ENCODE data around the gene LPXN.
A peak's percentile ranks its signal among the peaks of the same experiment; 100 is the strongest.

LPXN gene

DNA sequence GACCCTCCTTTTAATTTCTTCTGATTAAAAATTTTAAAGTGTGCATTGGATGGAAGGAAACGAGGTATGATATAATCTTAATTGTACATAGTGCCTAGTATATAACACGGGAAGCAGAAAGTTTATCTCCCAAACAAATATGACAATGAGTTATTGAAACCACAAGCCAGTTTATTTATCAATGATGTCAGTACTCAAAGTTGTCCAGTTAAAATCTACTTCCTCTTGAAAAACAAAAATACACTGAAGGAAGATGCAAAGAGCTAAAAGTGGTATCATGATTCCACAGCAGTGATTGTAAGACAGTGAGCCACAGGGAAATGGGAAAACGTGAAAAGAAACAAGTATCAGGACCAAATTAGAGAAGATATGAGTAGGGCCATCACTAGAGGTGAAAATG lies 48.9 kb downstream of the LPXN start:
- DNase-seq (ENCODE audit: low spot score): no peak
- H3K4me1 ChIP-seq (ENCODE audit: insufficient read depth, poor library complexity, severe bottlenecking): no peaks in the 10 kb centered on the region
- H3K36me3 ChIP-seq (ENCODE audit: low read depth): no peaks in the 10 kb centered on the region
- no peak overlapping the region for H3K27ac ChIP-seq (ENCODE audit: poor library complexity, severe bottlenecking)
- no peaks in the 10 kb centered on the region for H3K9me3 ChIP-seq (ENCODE audit: severe bottlenecking)
- ATAC-seq (ENCODE audit: low read depth): no peak
- H3K27me3 ChIP-seq (ENCODE audit: insufficient read depth, poor library complexity, severe bottlenecking): no peaks in the 10 kb centered on the region
- no peak overlapping the region for H3K4me3 ChIP-seq (ENCODE audit: severe bottlenecking)
- TF ChIP-seq CTCF (IDR thresholded peaks at IDR 0.05; ENCODE audit: poor library complexity, severe bottlenecking): no peak

GRCh38 chr11:58525037-58525614 lies 50.5 kb downstream of the LPXN start:
- no peak for DNase-seq (ENCODE audit: low spot score)
- Histone ChIP-seq H3K27ac (ENCODE audit: poor library complexity, severe bottlenecking) (no peak overlapping the region), H3K36me3 (ENCODE audit: low read depth) (no peaks in the 10 kb centered on the region), H3K4me3 (ENCODE audit: severe bottlenecking) (no peak overlapping the region), H3K9me3 (ENCODE audit: severe bottlenecking) (no peaks in the 10 kb centered on the region), H3K4me1 (ENCODE audit: insufficient read depth, poor library complexity, severe bottlenecking) (no peaks in the 10 kb centered on the region), H3K27me3 (ENCODE audit: insufficient read depth, poor library complexity, severe bottlenecking) (no peaks in the 10 kb centered on the region)
- no peak for TF ChIP-seq CTCF (IDR thresholded peaks at IDR 0.05; ENCODE audit: poor library complexity, severe bottlenecking)
- no peak for ATAC-seq (ENCODE audit: low read depth)

DNA sequence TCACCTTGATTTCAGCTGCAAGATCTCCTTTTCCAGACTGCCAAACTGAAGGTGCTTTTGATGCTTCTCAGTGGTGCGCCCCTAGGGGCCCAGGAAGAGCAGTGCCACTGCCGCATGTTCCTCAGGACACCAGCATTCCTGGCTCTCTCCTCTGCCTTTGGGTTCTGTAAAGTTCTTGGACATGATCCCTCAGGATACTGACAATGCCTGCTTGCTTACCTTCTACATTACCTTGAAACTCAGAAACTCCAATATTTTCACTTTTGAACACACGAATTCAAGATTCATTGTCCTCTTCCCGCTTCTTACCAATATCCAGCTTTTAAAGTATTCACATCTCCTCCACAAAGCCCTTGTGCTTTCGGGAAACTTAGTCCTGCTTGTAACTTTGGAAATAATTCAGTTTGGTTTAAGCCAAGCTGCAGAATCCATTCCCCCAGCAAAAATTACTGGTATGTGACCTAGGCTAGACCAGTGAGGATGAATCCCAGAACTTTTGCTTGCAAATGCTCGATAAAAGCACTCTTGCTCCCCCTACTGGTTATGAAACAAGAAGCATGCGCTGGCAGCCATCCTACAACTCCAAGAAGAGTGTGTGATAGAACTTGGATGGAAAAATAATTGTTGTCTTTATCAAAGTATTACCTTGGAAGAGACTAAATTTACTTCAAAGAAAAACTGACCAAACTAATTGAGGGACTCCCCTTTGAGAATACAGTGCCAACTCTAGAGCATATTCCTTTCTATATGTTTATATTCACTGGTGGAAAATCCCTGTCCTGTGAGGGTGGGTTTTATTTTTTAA lies 51.2 kb downstream of the LPXN start:
- TF ChIP-seq CTCF (IDR thresholded peaks at IDR 0.05; ENCODE audit: poor library complexity, severe bottlenecking): peak; percentile 90
- DNase-seq (ENCODE audit: low spot score) (no peak), ATAC-seq (ENCODE audit: low read depth) (peak; percentile 92)
- Histone ChIP-seq H3K27me3 (ENCODE audit: insufficient read depth, poor library complexity, severe bottlenecking) (no peaks in the 10 kb centered on the region), H3K9me3 (ENCODE audit: severe bottlenecking) (no peaks in the 10 kb centered on the region), H3K27ac (ENCODE audit: poor library complexity, severe bottlenecking) (no peak overlapping the region), H3K36me3 (ENCODE audit: low read depth) (no peaks in the 10 kb centered on the region), H3K4me1 (ENCODE audit: insufficient read depth, poor library complexity, severe bottlenecking) (no peaks in the 10 kb centered on the region), H3K4me3 (ENCODE audit: severe bottlenecking) (no peak overlapping the region)

GRCh38 chr11:58513747-58514367 lies 61.8 kb downstream of the LPXN start:
- DNase-seq (ENCODE audit: low spot score) (no peak), ATAC-seq (ENCODE audit: low read depth) (peak; percentile 92)
- Histone ChIP-seq H3K27me3 (ENCODE audit: insufficient read depth, poor library complexity, severe bottlenecking) (no peaks in the 10 kb centered on the region), H3K4me3 (ENCODE audit: severe bottlenecking) (no peak overlapping the region), H3K27ac (ENCODE audit: poor library complexity, severe bottlenecking) (no peak overlapping the region), H3K36me3 (ENCODE audit: low read depth) (no peaks in the 10 kb centered on the region), H3K4me1 (ENCODE audit: insufficient read depth, poor library complexity, severe bottlenecking) (no peaks in the 10 kb centered on the region), H3K9me3 (ENCODE audit: severe bottlenecking) (no peaks in the 10 kb centered on the region)
- TF ChIP-seq CTCF (IDR thresholded peaks at IDR 0.05; ENCODE audit: poor library complexity, severe bottlenecking): peak; percentile 77
